GM23248 (cell line): Measurements from ENCODE around the gene SPINK5.

Experiments used
- EZH2 ChIP-seq: fragments of 200-600 bp; sonication (generic); IDR thresholded peaks from 2 replicates; pipeline ENCODE4 v1.6.1; 2018; ENCODE audit warnings: antibody characterized with exemption, mild to moderate bottlenecking; ENCODE audit not compliant: insufficient read depth, poor library complexity, severe bottlenecking
- EZH2phosphoT487 ChIP-seq: fragments of 200-600 bp; sonication (generic); IDR thresholded peaks from 2 replicates; pipeline ENCODE4 v1.6.1; 2018; ENCODE audit warnings: antibody characterized with exemption, moderate library complexity, mild to moderate bottlenecking, low read depth; ENCODE audit not compliant: insufficient read depth

- TF ChIP-seq EZH2phosphoT487 (no peak), EZH2 (no peak)
These were observed 28.5 kb downstream of the SPINK5 start for GRCh38 chr5:148091991-148092964.
